AG04450 (cell line): ENCODE measurements around the gene CHCHD3. TPM values are rescaled to one million over a fixed set of nuclear protein-coding genes. Genes with fewer than 3 reads are reported as not detected.

Experiments used
- CTCF ChIA-PET: fragments of 300-600, 350-600 bp; formaldehyde crosslinking; extraction: SDS; loops from one replicate; lab custom pipeline; 2022; ENCODE audit warnings: antibody characterized with exemption, inconsistent platforms; lab: Charles Lee
- POLR2A ChIA-PET: fragments of 350-600 bp; formaldehyde crosslinking; extraction: SDS; loops from one replicate; lab custom pipeline; 2021; ENCODE audit warnings: antibody characterized with exemption, inconsistent platforms; lab: Yijun Ruan, JAX
- DNase-seq: peaks from one replicate; pipeline ENCODE4 v3.0.0-alpha.2; 2011; ENCODE audit warnings: low read depth, low spot score
- H3K27ac ChIP-seq: one replicate; pipeline ENCODE4 v1.5.1; 2012; ENCODE audit warnings: low read depth, low read length, control low read depth
- H3K27me3 ChIP-seq: one replicate; pipeline ENCODE4 v1.6.0; 2012; ENCODE audit warnings: low read length; ENCODE audit not compliant: control insufficient read depth, insufficient read depth
- H3K4me3 ChIP-seq: 2 replicates; pipeline ENCODE4 v1.5.1; 2011; ENCODE audit warnings: mild to moderate bottlenecking, low read depth, low read length, control low read depth
- H3K9me3 ChIP-seq: 2 replicates; pipeline ENCODE4 v1.5.1; 2012; ENCODE audit warnings: low read length; ENCODE audit not compliant: control insufficient read depth, insufficient read depth
- polyA plus RNA-seq: library from polyadenylated mRNA; depleted of rRNA; stranded (reverse); fragments of >200 nt; gene quantifications from 2 replicates; pipeline ENCODE4 v1.2.3, GENCODE V29; 2011
- TF ChIP-seq, protein P1 (sequence below): IDR thresholded peaks from 2 replicates; pipeline ENCODE4 v1.5.1; 2011; ENCODE audit warnings: low read depth, low read length, control low read depth, inconsistent platforms

The CHCHD3 gene
- polyA plus RNA-seq, 1 experiment, result 77.8 TPM

DNA sequence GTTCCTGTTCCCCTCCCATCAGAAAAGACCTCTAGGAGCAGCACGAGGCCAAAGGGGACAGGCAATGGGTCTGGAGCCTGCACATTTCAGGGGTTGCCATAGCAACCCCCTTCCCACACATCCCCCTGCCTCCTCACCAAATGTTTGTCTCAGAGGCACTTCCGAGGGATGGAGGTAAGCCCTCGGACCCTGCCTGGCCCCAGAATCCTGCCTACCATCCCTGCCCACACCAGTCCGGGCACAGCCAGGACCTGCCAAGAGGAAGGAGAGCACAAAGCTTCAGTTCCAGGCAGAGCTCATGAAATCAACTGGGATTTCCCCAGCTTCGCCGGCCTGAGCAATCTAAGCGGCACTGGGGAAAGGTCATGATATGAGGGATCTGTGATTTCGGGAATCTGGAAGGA lies 330.6 kb downstream of the CHCHD3 start:
- Histone ChIP-seq H3K4me3 (no peak overlapping the region), H3K27me3 (peaks cover 24% of the 10 kb centered on the region), H3K9me3 (peaks cover 5% of the 10 kb centered on the region; the same call in 1 of the 2 replicates), H3K27ac (no peak overlapping the region)
- TF ChIP-seq, protein P1, sequence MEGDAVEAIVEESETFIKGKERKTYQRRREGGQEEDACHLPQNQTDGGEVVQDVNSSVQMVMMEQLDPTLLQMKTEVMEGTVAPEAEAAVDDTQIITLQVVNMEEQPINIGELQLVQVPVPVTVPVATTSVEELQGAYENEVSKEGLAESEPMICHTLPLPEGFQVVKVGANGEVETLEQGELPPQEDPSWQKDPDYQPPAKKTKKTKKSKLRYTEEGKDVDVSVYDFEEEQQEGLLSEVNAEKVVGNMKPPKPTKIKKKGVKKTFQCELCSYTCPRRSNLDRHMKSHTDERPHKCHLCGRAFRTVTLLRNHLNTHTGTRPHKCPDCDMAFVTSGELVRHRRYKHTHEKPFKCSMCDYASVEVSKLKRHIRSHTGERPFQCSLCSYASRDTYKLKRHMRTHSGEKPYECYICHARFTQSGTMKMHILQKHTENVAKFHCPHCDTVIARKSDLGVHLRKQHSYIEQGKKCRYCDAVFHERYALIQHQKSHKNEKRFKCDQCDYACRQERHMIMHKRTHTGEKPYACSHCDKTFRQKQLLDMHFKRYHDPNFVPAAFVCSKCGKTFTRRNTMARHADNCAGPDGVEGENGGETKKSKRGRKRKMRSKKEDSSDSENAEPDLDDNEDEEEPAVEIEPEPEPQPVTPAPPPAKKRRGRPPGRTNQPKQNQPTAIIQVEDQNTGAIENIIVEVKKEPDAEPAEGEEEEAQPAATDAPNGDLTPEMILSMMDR, result no peak
- DNase-seq, result no peak
- ChIA-PET CTCF (no interaction called here), POLR2A (no interaction called here)

GRCh38 chr7:132750530-132751217 lies 331.2 kb downstream of the CHCHD3 start:
- H3K27ac ChIP-seq, result peak overlapping the region; percentile 47
- DNase-seq, result peak; percentile 29
- no peak overlapping the region for H3K4me3 ChIP-seq
- TF ChIP-seq, protein P1, result no peak
- H3K27me3 ChIP-seq, result peaks cover 26% of the 10 kb centered on the region
- CTCF ChIA-PET, result interaction anchor here (0.8 kb wide), 1 partner anchor 40 kb away, joined by 4 read pairs; no protein-coding TSS in a partner anchor
- POLR2A ChIA-PET, result interaction anchor here (0.5 kb wide), 1 partner anchor 357 kb away, joined by 4 read pairs; no protein-coding TSS in a partner anchor
- H3K9me3 ChIP-seq, result peaks cover 5% of the 10 kb centered on the region; the same call in 1 of the 2 replicates

- POLR2A ChIA-PET, result interaction anchor here (0.5 kb wide), 1 partner anchor 356 kb away, joined by 4 read pairs; no protein-coding TSS in a partner anchor
- CTCF ChIA-PET, result interaction anchor here (0.8 kb wide), 1 partner anchor 40 kb away, joined by 4 read pairs; no protein-coding TSS in a partner anchor
- no peak for DNase-seq
- Histone ChIP-seq H3K27ac (no peak overlapping the region), H3K27me3 (peaks cover 24% of the 10 kb centered on the region), H3K9me3 (peaks cover 5% of the 10 kb centered on the region; the same call in 1 of the 2 replicates), H3K4me3 (no peak overlapping the region)
- TF ChIP-seq, protein P1, result no peak
These were observed 331.8 kb downstream of the CHCHD3 start for GRCh38 chr7:132750096-132750495.

- POLR2A ChIA-PET, result no interaction called here
- TF ChIP-seq, protein P1, result no peak
These were observed 336.4 kb downstream of the CHCHD3 start for GRCh38 chr7:132745510-132745909.

DNA sequence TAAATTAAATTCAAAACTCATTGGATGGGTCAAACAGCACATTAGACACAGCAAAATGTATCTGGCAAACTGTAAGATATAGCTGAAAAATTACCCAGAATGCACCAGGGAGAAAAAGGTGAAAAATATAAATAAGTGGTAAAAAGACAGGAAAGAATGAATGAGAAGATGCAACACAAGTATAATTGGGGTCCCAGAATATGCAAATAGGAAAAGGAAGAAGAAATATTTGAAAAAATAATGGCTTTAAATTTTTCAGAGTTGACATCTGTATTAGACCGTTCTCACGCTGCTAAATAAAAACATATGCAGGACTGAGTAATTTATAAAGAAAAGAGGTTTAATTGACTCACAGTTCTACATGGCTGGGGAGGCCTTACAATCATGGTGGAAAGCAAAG lies 337.9 kb downstream of the CHCHD3 start:
- no peak overlapping the region for H3K27ac ChIP-seq
- TF ChIP-seq, protein P1, result no peak
- ChIA-PET POLR2A (no interaction called here), CTCF (no interaction called here)
- no peak for DNase-seq
- peaks cover 7% of the 10 kb centered on the region for H3K27me3 ChIP-seq
- no peak overlapping the region for H3K4me3 ChIP-seq
- H3K9me3 ChIP-seq, result peaks cover 9% of the 10 kb centered on the region

More at GRCh38 chr7:132745510-132745909, 336.4 kb downstream of the CHCHD3 start:
- CTCF ChIA-PET, result no interaction called here
- no peak for DNase-seq
- Histone ChIP-seq H3K27me3 (peaks cover 12% of the 10 kb centered on the region), H3K27ac (no peak overlapping the region), H3K9me3 (peaks cover 9% of the 10 kb centered on the region), H3K4me3 (no peak overlapping the region)
